ENCODE data around the gene ZNF670. TPM values are rescaled to one million over a fixed set of nuclear protein-coding genes. Genes with fewer than 3 reads are reported as not detected.

ZNF670 gene
- polyA plus RNA-seq, 4 donors = 5.9 to 9.1 (median 8.0) TPM

DNA sequence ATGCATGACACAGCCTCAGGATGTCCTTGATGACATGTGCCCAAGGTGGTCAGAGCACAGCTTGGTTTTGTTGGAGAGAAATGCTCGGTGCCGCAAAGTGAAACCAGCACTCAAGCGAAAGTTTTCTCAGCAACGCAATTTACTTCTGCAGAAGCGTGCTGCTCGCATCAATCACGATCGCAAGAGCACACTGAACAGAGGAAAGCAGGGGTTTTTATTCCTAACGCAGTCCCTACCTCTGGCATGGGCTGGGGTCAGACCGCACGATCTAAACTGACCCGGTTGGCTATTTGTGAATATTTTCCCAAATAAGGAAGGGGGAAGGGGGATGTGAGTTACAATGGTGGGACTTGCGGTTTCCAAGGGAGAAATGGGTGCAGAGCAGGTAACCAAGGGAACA is 26.4 kb upstream of the ZNF670 start:
- no peak for DNase-seq (ENCODE audit: low read depth in 4 of 4, low spot score in 3 of 4)

DNA sequence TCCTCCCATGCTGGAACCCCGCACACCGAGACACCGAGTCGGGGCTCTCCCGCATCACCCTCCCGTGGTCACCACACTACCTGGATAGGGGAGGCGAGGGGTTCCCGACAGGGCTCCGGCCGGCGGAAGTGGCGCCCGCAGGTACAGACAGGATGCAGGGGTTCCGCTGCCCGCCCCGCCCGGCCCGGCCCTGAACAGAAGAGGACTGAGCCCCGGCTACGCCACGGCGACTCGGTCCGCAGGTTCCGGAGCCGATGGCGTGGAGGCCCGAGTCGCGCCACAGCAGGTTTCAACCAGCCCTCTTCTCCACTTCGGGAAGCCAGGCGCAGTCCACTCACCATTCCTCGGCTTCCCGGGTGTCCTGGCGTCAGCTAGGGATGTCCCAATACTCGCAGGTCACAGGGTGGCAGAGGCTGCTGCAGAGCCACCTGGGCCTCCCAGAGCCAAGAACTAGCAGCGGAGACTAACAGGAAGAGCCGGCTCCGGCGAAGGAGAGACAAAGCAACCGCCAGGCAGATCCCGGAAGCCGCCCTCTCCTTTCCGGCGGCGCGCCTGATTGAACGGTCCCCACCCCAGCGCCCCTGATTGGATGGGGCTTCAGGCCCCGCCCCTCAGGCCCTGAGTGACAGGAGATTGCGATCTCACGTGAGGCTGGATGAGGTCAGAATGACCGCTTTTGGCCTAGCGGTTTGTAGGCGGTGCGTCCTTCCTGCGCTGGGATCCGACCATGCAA is 25.4 kb upstream of the ZNF670 start, which contains the start of gene ZNF669:
ZNF669 (minus strand) TSS at position 498 of the 733 bp plus-strand sequence; CDS start at position 341, 157 bp downstream.
- peak; percentile 81 to 95 (median 90) for DNase-seq (ENCODE audit: low read depth in 4 of 4, low spot score in 3 of 4)

DNA sequence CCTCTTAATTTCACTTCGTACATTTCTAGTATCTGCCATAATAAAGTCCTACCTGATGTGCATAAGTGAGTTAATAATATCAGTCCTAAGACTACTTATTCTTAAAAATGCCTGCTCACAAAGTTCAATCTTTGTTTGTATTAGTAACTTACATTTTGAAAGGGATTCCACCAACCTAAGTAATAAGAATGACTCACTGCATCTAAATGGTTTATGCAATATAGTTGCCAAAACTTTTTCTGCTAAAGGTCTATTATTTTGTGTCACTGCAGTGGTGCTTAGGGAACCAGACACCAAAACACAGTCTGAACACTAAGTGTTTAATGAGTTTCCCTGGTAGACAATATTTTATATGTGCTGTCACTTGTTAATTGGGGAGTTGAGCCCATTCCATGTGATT is 23.8 kb upstream of the ZNF670 start:
- no peak for DNase-seq (ENCODE audit: low read depth in 4 of 4, low spot score in 3 of 4)

DNA sequence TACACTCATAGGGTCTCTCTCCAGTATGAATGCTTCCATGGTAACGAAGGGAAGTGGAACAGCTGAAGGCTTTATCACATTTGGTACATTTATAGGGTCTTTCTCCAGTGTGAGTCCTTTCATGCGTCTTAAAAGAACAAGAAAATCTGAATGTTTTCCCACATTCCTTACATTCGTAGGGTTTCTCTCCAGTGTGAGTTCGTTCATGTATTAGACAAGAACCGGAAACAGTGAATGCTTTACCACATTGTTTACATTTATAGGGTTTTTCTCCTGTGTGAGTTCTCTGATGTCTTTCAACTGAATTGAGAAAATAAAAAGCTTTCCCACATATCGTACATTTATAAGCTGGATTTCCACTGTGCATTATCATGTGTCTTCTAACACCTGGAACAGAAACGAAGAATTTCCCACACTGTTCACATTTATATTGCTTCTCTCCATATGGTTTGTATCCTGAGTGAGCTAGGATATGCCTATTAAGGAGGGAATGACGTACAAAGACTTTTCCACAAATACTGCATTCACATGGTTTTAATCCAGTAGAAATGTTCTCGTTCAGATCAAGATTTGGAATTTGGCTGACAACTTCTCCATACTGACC is 22.2 kb upstream of the ZNF670 start:
- DNase-seq (ENCODE audit: low read depth in 4 of 4, low spot score in 3 of 4) = no peak

DNA sequence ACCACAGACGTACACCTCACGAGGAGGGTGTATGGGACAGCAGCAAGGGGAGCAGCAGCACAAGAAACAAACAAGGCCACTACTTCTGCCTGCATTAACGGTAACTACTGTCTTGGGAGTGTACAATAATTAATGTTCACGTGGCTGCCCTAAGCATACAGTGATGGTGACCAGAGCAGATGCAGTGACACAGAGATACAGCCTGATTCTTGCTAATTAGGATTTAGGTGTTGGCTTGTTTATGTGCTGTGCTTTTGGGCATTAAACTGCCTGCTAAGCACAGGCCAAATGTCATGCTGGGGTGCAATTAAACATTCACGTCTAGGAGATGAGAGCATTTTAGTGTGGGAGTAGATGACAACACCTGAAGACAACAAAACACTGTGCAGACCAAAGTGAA is 18.3 kb upstream of the ZNF670 start:
- no peak for DNase-seq (ENCODE audit: low read depth in 4 of 4, low spot score in 3 of 4)

DNA sequence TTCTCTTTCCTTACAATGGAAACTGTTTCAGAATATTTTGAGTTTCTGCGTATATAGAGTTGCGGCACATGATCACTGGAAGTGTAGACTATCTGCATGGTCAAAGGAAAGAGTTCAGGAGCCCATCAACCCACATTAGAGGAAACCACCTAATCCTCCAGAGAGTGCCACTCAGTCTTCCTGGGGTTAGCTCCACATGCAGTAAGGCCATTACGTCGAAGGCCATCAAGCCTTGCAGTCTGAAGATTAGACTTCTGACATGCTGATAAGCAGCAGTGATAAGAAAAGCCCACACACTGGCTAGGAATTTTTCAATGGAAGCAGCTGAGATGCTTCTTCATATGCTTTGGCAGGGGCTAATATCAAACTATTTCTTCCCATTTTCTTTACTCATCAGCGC is 17.9 kb upstream of the ZNF670 start:
- DNase-seq (ENCODE audit: low read depth in 4 of 4, low spot score in 3 of 4) = no peak

DNA sequence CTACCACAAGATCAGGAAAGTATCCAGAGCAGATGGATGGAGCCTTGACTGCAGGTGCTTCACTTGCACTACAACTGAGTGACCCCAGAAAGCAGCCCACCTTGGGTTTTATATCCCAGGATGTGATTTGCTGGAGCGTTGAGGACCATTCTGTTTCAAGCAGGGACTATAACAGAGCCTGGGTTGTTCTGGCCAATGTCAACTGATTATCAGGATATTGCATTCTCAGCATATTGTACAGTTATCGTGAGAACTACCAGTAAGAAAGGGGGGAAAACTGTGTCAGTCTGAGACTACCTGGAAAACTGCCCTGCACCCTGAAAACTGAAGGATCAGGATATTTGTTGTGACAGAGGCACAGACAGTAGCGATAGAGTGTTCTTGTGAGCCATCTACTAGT is 17.5 kb upstream of the ZNF670 start:
- DNase-seq (ENCODE audit: low read depth in 4 of 4, low spot score in 3 of 4) = no peak

DNA sequence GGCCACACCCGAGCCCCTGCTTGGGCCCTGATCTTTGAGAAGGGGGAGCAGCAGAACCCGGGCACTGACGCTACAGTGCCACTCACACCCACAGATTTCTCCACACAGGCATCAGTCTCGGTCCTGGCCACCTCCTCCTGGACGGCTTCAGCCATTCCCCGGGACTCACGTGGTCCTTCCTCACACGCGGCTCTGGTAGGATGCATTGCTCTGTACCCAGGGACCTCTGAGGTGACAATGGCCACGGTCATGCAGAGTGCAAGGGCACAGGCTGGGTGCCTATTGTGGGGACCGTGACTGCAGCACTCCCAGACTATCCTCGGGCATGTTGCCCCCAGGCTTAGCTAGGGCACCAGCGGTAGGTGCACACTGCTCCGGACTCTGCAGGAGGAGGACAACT is 11.8 kb upstream of the ZNF670 start:
- DNase-seq (ENCODE audit: low read depth in 4 of 4, low spot score in 3 of 4) = no peak

DNA sequence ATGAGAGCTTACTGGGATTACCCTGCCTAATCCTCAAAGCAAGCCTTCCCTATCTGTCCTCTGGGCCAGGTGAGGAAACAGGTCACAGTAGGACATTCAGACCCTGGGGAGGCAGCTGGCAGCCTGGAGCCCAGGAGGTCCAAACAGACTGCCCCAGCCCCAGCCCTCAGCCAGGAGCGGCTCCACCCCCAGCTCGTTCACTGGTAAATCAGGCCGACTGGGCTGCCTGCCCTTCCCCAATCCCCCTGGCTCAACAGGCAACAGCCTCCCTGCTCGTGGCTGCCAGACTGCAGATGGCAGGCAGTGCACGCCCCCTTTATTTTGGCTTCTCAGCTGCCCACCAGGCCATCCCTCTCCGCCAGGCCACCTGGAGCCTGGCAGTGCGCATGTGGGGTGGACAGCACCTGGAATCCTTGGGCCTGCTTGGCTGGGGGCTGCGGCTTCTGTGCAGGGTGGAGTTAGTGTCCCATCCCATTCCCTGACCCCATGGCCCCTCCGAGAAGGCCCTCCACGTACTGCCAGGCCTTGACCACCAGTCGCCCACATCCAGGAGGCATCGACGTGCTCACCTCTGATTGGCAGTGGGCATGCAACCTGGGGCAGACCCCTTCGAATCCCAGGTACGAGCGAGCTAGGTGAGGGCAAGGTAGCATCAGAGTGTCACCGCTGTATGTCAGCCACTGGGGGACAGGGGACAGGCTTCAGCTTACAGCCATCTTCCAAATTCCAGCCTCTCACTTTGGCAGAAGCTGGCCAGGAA is 11.2 kb upstream of the ZNF670 start:
- no peak for DNase-seq (ENCODE audit: low read depth in 4 of 4, low spot score in 3 of 4)

DNA sequence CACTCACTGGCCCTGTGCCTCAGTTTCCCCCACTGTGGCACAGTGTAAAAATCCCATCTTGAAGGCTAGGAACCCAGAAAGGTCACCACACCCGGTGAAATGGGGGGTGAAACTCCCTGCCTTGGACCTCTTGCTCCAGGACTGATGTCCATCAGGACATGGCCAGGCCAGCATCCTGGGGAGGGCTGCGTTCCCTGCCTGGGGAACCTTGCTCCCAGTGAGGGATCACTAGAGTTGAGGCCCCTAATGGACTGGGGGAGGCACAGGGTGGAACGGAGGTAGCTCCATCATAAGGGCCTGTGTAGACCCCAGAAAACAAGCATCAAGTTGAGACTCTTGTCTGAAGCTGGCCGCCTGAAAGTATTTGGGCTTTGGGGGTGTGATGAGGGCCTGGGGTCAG is 10.4 kb upstream of the ZNF670 start:
- no peak for DNase-seq (ENCODE audit: low read depth in 4 of 4, low spot score in 3 of 4)

DNA sequence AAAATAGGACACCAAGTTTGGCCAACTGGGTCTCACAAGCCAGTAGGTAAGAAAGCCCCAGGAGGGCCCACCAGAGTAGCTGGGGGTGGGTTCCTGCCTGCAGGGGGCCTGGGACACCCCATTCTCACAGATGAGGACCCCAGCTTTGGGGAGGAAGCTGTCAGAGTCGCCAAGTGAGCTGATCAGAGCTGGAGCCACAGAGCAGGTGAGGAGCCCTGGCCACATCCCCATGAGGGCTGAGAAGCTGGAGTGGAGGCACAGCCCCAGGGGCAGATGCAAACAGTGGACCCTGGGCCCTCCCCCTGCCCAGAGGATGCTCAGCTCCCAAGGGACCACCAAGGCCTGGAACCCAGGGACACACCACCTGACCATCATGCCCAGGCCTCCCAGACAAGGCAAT is 8.6 kb upstream of the ZNF670 start:
- DNase-seq (ENCODE audit: low read depth in 4 of 4, low spot score in 3 of 4) = no peak

DNA sequence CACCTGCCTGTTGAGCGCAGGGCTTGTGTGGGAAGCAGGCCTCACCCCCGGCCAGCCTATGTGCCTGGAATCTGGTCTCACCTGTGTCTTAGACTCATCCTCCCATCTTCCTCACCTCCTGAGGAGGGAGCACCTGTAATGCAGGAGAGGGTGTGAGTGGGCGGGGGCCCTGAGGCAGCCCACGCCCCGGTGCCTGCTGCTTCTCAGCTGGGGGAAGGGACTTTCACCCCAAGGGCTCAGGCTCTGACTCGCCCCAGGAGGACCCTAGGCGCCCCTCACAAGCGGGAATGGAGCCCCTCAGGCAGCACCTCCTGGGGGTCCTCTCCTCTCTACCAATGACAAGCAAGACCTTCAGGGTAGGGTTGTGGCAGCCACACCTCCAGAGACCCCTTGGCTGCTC is 6.7 kb upstream of the ZNF670 start:
- DNase-seq (ENCODE audit: low read depth in 4 of 4, low spot score in 3 of 4) = no peak

DNA sequence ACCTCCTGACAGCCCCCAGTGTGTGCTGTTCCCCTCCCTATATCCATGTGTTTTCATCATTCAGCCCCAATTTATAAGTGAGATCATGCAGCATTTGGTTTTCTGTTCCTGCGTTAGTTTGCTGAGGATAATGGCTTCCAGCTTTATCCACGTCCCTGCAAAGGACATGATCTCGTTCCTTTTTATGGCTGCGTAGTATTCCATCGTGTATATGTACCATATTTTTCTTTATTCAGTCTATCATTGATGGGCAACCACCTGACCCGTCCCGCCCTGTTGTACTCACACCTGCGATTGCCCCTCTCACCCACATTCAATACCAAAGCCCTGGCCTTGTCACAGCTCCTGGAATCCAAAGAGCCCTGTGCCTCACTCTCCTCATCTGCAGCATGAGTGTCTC is 6.2 kb upstream of the ZNF670 start:
- DNase-seq (ENCODE audit: low read depth in 4 of 4, low spot score in 3 of 4) = no peak

DNA sequence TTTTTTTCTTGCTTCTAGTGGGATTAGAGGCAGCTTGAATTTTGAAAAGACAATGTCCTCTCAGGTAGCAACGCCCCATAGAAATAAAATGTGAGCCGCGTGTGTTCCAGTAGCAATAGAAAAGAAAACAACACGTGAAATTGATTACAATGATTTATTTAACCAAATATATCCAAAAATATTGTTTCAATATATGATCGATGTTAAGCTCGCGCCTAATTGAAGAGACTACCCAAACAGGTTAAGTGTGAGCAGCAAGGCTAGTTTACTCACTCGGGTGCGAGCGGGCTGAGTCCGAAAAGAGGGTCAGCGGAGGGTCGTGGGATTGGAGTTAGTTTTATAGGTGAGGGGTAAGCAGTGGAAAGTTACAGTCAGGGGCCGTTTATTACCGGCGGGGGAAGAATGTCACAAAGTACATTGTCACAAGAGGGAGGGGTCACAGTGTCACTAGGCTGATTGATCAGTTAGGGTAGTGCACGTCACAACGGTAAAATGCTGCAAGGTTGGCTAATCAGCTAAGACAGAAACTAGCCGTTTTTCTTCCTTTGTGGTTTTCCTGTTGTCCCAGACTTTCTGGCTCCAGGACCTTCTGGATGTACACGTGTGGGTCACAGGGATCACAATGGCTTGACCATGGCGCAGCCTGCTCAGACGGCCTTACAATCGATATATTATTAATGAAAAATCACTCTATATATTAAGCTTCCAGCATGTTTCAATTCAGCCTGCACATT is 697 bp upstream of the ZNF670 start:
- DNase-seq (ENCODE audit: low read depth in 4 of 4, low spot score in 3 of 4) = no peak

DNA sequence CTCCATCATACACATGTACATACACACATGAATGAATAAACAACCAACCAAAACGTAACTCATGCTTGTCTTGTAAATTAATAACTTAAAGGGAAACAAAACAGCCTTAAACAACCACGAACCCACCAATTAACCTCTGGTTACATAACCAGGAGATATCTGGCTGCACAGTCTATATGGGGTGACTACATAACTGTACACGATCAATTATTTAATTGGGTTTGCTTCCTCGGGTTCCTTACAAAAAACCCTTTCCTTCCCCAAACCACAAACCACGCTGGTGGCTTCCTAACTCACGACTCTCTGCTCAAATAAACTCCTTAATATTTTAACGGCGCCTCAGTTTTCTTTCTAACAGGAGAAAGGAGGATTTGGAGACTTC is 744 bp downstream of the ZNF670 start:
- peak in 2 of 4 donors; percentile 12 for DNase-seq (ENCODE audit: low read depth in 4 of 4, low spot score in 3 of 4)

DNA sequence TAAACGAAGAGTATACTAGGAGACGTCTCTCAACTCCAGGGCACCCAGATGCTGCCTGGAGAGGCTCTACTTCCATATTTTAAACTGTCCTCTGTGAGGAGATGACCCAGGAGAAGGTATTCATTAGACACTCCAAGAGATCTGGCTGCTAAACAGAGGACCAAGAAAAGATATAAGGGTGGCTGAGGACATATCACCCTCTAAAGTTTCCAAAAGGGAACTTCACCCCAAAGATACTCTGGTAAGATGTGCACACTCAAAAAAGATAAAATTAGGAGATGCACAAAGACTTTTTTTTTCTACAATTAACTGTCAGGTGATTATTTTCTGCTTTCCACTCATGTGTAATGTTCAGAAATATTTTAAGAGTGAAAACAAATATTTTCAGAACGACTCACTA is 1.4 kb downstream of the ZNF670 start:
- no peak for DNase-seq (ENCODE audit: low read depth in 4 of 4, low spot score in 3 of 4)

DNA sequence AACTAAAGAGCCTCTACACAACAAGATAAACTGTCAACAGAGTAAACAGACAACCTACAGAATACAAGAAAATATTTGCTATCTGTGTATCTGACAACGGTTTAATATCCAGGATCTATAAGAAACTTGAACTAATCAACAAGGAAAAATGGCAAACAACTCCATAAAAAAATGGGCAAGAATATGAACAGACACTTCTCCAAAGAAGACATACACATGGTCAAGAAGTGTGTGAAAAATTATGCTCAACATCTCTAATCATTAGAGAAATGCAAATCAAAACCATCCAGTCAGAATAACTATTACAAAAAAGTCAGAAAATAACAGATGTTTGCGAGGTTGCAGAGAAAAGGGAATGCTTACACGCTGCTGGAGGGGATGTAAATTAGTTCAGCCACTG is 8.0 kb downstream of the ZNF670 start:
- no peak for DNase-seq (ENCODE audit: low read depth in 4 of 4, low spot score in 3 of 4)

DNA sequence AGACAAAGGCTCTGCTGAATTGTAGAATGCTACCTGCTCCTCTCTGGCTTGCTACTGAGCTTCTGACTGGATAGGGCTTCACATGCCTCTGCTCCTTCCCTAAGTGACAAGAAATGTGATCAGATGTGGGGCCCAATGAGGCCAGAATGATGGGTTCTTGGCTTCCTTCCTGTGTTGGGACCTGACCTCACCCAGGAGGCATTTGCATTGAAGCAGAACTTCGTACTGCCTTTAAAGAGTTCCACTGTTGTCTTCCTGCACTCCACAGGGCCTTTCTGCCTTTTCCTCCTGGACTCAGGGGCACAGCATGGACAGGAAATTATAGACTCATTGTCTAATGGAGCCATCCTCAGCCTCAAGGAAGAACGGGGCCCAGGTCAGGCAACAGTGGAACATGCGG is 14.3 kb downstream of the ZNF670 start:
- DNase-seq (ENCODE audit: low read depth in 4 of 4, low spot score in 3 of 4) = no peak

DNA sequence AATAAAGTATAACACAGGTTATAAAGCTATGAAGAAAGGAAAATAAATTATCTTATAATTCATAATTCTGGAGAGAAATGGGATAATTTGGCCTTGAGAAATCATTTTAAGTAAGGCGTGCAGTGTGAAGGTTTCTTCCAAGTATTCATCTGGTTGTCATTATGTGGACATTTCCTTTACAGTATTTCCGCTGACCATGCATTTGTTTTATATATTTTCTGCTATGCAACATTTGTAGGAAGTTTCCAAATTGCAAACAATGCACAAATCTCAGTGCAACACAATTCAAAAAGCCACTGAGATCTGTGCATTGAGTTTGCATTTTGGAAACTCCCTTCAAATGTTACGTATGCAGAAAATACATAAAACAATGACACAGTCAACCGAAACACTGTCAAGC is 17.8 kb downstream of the ZNF670 start:
- DNase-seq (ENCODE audit: low read depth in 4 of 4, low spot score in 3 of 4) = no peak

DNA sequence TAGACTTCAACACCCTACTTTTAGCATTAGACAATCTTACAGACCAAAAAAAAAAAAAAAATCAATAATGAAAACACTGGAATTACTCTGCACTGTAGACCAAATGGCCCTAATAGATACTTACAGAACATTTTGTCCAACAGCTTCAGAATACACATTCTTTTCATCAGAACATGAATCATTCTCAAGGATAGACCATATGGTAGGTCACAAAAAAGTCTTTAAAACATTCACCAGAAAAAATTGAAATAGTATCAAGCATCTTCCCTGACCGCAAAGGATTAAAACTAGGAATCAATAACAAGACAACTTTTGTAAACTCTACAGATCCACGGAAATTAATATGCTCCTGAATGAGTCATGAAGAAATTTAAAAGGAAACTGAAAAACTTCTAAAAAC is 22.5 kb downstream of the ZNF670 start:
- no peak for DNase-seq (ENCODE audit: low read depth in 4 of 4, low spot score in 3 of 4)

DNA sequence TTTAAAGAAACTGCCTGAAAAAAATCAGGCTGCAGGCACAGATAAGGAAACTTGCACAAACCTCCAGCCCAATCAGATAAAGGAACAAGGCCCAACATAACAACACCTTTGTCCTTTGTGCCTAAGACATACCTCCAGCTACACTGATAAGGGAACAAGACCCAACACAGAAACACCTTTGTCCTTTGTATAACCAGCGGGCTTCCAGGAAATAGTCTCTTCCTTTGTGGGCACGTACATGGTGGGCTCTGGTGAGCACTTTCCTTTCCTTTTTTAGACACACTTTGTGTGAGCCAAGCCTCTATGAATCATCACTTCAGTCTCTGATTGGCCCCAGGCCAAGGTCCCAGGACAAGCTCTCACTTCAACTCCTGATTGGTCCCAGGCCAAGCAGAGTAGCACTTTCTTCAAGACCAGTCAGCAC is 23.6 kb downstream of the ZNF670 start:
- no peak for DNase-seq (ENCODE audit: low read depth in 4 of 4, low spot score in 3 of 4)
